ENCODE results near the gene TRIM24.
"Not testable (repeated sequence)": the region's sequence is repeated elsewhere in the genome, so short reads cannot be mapped to it uniquely, and the experiment has no call there.

Gene TRIM24

DNA sequence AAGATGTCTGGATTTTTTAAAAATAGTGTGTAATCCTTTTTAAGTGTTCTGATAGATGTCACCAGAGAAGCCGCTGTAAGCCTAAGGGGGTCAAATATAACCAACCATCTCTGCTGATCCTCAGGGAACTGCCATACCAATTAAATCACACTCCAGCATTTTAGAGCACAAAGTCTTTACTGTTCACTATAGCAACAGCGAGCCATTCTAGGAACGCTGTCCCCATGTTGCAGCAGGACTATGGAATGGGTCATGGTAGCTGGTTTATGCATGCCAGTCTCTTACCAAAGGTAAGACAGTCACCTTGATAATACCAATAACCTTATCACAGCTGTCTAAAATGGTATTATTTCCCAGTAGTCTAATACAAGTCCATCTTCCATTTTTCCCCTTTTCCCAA, 33.5 kb downstream of the TRIM24 start:
- DNase-seq (ENCODE audit: low spot score) = no peak

DNA sequence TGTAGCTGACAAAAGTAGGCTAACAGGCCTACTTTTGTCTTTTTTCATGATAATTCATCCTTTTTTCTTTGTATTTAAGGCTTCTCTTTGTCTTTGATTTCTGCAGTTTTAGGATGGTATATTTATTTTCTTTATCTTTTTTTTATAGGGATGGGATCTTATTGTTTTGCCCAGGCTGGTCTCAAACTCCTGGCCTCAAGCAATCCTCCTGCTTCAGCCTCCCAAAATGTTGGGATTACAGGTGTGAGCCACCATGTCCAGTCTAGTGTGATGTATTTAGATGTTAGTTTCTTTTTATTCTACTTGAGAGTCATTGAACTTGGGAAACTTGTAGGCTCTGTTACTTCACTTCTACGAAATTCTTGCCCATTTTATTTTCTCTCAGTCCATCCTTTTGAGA, 35.4 kb downstream of the TRIM24 start:
- no peak for DNase-seq (ENCODE audit: low spot score)

DNA sequence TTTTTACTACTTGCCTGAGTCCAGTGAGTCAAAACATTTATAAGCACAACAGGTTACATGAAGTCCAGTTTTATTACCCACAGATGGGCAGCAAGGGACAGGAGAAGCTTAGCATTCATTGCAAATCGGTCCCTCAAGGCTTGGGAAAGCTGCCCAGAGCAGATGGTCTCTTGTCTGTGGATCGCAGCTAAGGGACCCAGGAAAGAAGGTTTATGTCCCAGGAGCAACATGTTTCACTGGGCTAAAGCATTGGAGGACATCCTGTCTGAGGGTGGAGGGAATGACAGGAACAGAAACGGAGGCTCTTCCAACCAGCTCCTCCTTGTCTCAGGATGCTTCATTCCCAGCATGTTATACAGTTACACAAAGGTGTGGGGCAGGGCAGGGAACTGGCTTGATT, 39.3 kb downstream of the TRIM24 start:
- DNase-seq (ENCODE audit: low spot score) = no peak

DNA sequence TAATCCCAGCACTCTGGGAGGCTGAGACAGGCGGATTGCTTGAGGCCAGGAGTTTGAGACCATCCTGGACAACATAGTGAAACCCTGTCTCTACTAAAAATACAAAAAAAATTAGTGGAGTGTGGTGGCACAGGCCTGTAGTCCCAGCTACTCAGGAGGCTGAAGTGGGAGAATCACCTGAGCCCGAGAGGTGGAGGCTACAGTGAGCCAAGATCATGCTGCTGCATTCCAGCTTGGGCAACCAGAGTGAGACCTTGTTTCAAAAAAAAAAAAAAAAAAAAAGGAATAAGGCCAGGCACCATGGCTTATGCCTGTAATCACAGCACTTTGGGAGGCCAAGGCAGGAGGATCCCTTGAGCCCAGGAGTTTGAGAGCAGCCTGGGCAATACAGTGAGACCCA, 40.2 kb downstream of the TRIM24 start:
- not testable (repeated sequence) for DNase-seq (ENCODE audit: low spot score)

DNA sequence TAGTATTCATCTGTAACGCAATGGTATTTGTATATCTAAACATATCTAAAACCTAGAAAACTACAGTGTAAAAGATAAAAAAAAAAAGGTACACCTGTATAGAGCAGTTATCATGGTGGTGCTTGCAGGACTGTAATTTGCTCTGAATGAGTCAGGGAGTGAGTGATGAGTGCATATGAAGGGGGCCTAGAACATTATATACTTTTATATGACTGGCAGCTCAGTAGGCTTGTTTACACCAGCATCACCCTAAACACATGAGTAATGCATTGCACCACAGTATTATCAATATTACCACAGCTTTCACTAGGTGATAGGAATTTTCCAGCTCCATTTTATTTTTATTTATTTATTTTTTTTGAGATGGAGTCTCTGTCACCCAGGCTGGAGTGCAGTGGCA, 40.8 kb downstream of the TRIM24 start:
- no peak for DNase-seq (ENCODE audit: low spot score)

DNA sequence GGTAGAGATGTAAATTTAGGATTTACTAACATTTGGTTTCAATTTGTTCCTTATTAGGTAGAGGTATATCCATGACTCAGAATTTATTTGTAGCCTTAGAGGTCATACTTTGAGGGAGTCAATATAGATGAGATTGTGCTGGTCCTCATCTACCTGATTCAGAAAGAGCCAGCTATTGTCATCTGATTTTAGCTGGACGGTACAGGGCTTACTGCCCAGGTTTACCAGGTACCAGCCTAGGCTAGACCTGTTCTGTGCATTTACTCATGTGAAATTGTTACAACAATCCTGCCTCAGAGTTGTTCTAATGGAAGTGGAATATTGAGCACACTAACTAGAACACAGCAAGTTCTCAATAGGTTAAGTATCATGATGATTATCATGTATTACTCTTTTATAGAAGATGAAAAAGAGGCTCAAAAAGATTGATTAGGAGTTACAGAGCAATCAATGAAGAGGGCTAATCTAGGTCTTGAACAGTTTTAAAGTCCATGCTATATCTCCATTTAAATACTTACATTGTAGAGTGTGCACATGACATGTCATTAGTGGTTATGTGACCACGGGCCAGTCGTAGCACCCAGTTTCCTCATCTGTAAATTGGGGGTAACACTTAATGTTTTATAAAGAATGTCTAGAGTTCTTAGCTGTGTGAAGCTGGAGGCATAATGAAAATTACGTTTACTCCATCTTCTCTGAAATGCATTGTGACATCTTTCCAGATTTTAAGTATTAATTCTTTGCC, 42.1 kb downstream of the TRIM24 start:
- no peak for DNase-seq (ENCODE audit: low spot score)

DNA sequence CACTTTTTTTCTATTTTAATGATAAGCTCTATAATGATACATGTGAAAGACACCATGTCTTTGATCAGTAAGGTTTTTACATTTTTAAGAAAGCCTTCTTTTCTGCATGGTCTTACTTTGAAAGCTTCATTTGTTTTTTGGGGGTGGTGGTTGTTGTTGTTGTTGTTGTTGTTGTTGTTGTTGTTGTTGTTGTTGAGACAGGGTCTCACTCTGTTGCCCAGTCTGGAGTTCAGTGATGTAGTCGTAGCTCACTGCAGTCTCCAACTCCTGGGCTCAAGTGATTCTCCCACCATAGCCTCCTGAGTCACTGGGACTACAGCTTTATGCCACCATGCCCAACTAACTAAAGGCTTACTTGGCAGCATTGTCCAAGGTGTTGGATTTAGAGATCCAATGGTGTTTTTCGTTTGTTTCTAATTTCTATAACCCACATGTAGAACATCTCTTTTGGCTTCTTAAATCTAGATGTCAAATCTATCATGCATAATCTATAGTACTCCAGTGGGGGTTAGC, 45.4 kb downstream of the TRIM24 start:
- no peak for DNase-seq (ENCODE audit: low spot score)

DNA sequence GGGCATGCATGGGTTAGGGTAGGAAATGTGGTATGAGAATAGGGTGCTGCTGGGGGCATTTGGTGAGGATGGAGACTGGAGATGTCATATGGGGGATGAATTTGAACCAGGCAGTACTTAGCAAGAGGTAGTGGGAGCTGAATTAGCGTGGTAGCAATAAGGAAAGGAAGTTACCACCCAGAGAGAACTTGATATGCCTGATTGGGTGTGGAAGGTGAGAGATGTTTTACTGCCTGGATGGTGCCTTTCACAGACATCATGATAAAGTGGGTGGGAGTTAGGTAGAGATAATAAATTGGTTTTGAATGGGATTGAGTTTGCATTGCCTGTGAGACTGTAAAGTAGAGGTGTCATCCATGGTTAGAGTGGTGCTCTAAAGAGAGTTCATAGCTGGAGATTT, 46.7 kb downstream of the TRIM24 start:
- no peak for DNase-seq (ENCODE audit: low spot score)

DNA sequence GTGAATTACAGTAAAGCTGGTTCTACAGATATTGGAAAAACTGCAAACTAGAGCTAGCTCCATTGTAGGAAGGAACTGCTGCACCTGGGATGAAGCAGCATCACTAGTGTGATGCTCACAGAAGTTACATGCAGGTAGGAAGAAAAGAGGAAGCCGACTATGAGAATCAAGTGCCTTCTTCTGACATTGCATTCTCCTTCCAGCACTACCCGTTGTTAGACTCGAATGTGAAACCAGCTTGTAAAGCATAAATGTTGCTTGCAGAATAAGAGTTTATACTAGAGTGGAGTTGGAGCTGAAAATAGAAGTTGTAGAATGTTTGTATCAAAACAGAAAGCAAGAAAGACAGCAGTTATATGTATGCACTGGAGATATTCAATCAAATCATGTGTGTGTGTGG, 49.9 kb downstream of the TRIM24 start:
- DNase-seq (ENCODE audit: low spot score) = no peak

DNA sequence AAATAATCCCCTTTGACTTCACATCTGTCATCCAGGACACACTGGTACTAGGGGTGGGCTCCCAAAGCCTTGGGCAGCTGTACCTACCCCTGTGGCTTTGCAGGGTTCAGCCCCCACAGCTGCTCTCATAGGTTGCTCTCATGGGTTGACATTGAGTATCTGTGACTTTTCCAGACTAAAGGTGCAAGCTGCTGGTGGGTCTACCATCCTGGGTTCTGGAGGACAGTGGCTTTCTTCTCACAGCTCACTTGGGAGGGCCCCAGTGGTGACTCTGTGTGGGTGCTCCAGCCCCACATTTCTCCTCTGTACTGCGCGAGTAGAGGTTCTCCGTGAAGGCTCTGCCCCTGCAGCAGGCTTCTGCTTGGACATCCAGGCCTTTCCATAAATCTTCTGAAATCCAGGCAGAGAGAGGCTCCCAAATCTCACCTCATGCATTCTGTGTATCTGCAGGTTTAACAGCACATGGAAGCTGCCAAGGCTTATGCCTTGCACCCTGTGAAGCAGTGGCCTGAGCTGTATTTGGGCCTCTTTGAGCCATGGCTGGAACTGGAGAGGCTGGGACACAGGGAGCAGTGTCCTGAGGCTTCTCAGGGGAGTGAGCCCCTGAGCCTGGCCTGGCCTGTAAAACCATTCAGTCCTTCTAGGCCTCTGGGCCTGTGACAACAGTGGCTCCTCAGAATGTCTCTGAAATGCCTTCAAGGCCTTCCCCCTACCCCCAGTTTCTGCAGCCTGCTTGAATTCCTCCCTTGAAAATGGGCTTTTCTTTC, 52.2 kb downstream of the TRIM24 start:
- no peak for DNase-seq (ENCODE audit: low spot score)

DNA sequence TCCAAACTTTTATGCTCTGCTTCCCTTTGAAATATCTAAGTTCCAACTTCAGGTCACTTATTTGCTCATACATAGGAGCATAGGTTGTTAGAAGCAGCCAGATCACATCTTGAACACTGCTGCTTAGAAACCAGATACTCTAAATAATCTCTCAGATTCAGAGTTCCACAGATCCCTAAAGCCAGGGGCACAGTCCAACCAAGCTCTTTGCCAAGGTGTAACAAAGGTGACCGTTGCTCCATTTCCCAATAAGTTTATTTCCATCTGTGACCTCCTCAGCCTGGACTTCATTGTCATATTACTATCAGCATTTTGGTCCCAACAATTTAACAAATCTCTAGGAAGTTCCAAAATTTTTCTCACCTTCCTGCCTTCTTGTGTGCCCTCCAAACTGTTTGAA, 52.8 kb downstream of the TRIM24 start:
- no peak for DNase-seq (ENCODE audit: low spot score)

DNA sequence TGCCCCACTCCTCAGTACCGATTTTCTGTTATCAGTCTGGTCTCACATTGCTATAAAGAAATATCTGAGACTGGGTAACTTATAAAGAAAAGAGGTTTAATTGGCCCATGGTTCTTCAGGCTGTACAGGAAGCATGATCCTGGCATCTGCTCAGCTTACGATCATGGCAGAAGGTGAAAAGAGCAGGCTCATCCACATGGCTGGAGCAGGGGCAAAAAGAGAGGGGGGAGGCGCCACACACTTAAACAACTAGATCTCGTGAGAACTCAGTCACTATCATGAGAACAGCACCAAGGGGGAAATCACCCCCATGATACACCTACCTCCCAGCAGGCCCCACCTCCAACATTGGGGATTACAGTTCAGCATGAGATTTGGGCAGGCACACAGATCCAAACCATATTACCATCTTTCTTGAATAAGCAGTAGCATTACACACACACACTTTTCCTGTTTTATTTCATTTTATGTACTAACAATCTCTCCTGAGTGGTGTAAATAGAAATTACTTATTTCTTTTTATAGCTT, 53.3 kb downstream of the TRIM24 start:
- no peak for DNase-seq (ENCODE audit: low spot score)

DNA sequence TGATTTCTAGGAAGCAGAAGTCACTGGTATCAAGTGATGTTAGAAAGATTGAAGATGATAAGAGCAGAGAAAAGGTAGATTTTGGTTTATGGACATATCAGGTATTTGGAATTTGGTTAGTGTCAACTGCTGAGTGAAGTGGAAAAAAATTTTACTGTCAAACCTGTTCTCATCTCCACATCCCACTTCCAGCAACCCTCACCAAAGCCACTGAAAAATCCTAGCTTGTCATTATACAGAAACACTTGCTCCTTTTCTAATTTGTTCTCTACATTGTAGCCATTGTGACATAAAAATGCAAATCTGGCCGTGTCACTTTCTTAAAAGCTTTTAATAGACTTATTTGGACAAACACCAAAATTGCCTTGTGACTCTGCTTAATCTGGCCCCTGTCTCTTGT, 54.0 kb downstream of the TRIM24 start:
- DNase-seq (ENCODE audit: low spot score) = no peak

DNA sequence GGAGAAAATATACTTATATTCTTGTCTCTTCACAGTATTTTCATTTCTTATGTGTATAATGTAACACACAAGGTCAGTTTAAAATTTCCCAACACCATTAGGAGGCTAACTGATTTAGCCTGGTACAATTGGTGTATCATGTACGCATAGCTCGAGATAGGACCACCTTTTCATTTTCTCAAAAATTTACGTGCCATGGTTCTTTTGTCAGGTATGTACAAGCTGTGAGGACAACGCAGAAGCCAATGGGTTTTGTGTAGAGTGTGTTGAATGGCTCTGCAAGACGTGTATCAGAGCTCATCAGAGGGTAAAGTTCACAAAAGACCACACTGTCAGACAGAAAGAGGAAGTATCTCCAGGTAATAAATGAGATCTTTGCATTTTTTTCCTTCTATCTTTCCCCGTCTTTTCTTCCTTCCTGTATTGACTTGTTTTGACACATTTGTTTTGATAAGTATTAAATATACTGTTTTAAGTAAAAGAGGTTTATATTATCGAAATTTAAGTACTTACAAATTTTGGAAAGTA, 55.0 kb downstream of the TRIM24 start:
- DNase-seq (ENCODE audit: low spot score) = no peak

DNA sequence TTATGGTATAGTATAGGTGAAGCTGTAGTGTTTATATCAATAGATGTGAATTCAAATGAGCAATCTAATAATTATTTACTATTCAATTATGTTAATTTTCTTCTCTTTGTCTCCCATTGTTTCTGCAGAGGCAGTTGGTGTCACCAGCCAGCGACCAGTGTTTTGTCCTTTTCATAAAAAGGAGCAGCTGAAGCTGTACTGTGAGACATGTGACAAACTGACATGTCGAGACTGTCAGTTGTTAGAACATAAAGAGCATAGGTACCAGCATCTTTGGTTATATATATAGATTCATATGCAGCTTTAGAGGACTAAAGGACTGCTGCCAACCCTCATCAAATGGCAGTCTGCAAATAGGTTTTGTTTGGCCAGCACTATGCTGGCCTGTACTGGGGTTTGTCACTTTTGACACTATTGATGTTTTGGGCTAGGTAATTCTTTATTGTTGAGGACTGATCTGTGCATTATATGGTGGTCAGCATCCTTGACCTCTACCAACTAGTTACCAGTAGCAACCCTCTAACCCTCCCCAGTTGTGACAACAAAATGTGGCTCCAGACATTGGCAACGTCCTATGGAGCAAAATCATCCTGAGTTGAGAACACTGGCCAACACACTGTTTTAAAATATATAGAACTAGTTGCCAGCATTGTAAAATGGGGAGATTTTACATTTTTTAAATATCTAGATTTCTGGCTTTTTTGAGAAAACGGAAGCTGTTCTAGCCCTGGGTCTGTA, 59.2 kb downstream of the TRIM24 start:
- DNase-seq (ENCODE audit: low spot score) = peak; percentile 19

DNA sequence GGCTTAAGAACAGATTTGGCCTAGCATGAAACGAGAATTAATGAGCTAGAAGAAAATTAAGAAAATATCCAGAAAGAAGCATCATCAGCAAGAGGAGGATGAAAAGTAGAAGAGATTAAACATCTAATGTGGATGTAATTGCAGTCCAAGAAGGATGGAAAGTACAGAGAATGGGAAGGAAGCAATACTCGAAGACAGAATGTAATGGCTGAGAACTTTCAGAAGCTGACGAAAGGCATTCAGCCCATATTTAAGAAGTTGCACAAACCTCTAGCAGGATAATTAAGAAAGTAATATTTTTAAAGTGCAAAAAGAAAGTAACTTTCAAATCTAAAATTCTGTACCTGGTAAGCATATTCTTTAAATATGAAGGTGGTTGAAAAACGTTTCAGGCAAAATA, 60.7 kb downstream of the TRIM24 start:
- no peak for DNase-seq (ENCODE audit: low spot score)

DNA sequence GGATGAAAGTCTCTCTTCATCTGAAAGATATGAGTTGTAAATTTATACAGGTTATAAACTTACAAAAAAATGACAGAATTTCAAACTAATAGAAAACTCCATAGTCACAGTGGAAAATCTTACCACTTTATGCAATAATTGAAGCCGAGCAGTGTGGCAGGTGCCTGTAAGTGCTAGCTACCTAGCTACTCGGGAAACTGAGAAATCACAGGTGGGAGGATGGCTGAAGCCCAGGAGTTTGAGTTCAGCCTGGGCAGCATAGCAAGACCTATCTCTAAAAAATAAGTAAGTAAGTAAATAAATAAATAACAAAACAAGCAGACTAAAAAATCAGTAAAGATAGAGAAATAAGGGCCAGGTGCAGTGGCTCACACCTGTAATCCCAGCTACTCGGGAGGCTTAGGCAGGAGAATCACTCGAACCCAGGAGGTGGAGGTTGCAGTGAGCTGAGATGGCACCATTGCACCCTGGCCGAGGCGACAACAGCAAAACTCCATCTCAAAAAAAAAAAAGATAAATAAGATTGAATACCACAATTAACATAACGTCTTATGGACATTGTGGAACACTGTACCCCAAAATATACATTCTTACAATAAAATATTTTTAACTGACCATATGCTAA, 61.9 kb downstream of the TRIM24 start:
- DNase-seq (ENCODE audit: low spot score) = no peak

DNA sequence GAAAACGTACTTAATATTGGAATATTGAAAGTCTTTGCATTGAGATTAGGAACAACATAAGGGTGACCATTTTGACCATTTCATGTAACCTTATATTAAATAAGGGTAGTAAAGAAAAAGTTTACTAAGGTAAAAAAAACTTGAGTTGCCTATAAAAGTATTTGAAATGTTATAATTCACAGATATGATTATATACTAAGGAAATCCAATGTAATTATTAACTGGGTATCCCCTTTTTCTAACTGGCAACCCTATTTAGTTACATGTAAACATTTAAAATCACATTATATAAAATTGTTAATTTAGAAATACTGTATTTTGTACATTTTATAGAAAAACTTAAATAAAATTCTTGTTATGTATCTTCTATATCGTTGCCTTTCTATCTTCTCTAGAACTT, 64.2 kb downstream of the TRIM24 start:
- DNase-seq (ENCODE audit: low spot score) = no peak

DNA sequence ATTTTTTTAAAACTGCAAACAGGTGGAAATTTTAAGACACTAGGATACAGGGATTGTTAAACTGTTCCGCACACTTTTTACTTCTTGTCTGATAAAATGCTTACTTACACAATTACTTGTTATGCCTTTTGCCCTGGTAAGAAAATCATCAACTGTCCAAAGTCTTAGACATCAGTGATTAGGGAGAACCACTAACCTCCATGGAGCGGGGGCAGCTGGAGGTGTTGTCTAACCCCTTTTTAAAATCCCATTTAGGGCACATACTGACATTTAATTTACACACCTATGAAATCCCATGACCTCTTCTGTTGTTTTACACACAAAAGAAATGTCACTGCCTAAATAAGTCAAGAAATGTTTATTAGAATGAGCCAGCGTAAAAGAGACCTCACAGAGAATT, 65.7 kb downstream of the TRIM24 start:
- no peak for DNase-seq (ENCODE audit: low spot score)

DNA sequence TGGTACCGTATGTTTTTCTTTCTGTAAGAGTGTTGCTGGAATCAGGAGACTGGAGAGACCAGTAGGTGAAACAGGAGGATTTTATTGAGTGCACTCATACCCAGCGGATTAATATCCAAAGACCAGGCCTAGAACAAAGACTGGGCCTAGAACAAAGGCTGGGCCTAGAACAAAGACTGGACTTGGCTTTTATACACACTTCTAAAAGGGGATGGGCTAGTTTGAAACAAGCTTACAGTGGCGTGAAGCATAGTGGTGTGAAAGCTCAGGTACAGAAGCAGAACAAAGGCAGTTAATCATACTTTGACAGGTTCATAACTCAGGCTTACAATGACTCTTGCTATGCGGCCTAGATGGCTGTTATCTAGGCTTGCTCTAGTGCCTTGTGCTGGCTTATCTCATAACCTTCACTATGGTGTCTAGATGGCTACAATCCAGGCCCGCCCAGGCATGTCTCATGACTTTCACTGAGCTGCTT, 67.7 kb downstream of the TRIM24 start:
- no peak for DNase-seq (ENCODE audit: low spot score)

DNA sequence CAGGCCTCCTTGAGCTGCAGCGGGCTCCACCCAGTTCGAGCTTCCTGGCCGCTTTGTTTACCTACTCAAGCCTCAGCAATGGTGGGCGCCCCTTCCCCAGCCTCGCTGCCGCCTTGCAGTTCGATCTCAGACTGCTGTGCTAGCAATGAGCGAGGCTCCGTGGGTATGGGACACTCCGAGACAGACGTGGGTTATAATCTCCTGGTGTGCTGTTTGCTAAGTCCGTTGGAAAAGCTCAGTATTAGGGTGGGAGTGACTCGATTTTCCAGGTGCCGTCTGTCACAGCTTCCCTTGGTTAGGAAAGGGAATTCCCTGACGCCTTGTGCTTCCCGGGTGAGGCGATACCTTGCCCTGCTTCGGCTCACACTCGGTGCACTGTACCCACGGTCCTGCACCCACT, 76.8 kb downstream of the TRIM24 start:
- DNase-seq (ENCODE audit: low spot score) = not testable (repeated sequence)

DNA sequence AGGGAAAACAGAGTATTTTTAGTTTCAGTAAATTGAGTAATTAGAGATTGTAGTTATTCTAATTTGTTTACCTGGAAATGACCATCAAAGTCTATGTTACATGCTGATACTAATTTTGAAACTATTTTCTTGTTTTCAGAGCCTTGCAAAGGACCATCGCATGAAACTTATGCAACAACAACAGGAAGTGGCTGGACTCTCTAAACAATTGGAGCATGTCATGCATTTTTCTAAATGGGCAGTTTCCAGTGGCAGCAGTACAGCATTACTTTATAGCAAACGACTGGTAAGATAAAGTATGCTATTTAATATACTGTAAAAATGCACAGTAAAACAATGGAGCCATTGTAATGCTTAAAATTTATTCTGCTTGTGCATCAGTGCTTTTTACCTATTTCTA, 78.5 kb downstream of the TRIM24 start:
- DNase-seq (ENCODE audit: low spot score) = no peak
